ENCODE results near the gene DNAH2.

- TF ChIP-seq CTCF (IDR thresholded peaks at IDR 0.05 in 8 of 11, conservative IDR thresholded peaks at IDR 0.05 in 3 of 11): no peak
- TF ChIP-seq POLR2AphosphoS5 (IDR thresholded peaks at IDR 0.05): no peak
These were observed 104.6 kb downstream of the DNAH2 start for GRCh38 chr17:7822126-7822525.
